Measurements from ENCODE around the gene PLA2R1.
"Not testable (repeated sequence)": the region's sequence is repeated elsewhere in the genome, so short reads cannot be mapped to it uniquely, and the experiment has no call there.

Gene PLA2R1

GRCh38 chr2:160063879-160064612 is 1.6 kb upstream of the PLA2R1 start:
- no peak for DNase-seq (ENCODE audit: low spot score)

- DNase-seq (ENCODE audit: low spot score), result no peak
These were observed 856 bp upstream of the PLA2R1 start for GRCh38 chr2:160063271-160063670.

GRCh38 chr2:160061944-160062291 is 497 bp downstream of the PLA2R1 start:
- no peak for DNase-seq (ENCODE audit: low spot score)

GRCh38 chr2:160061533-160061932 is 882 bp downstream of the PLA2R1 start:
- no peak for DNase-seq (ENCODE audit: low spot score)

- DNase-seq (ENCODE audit: low spot score), result no peak
These were observed 2.1 kb downstream of the PLA2R1 start for GRCh38 chr2:160060297-160060696.

- DNase-seq (ENCODE audit: low spot score), result no peak
These were observed 5.1 kb downstream of the PLA2R1 start for GRCh38 chr2:160057356-160057755.

- DNase-seq (ENCODE audit: low spot score), result no peak
These were observed 6.7 kb downstream of the PLA2R1 start for GRCh38 chr2:160055726-160056108.

GRCh38 chr2:160054984-160055725 is 7.3 kb downstream of the PLA2R1 start:
- no peak for DNase-seq (ENCODE audit: low spot score)

- DNase-seq (ENCODE audit: low spot score), result no peak
These were observed 8.5 kb downstream of the PLA2R1 start for GRCh38 chr2:160053946-160054345.

- no peak for DNase-seq (ENCODE audit: low spot score)
These were observed 9.9 kb downstream of the PLA2R1 start for GRCh38 chr2:160052531-160052930.

GRCh38 chr2:160051371-160051800 is 11.0 kb downstream of the PLA2R1 start:
- DNase-seq (ENCODE audit: low spot score), result no peak

- DNase-seq (ENCODE audit: low spot score), result no peak
These were observed 12.3 kb downstream of the PLA2R1 start for GRCh38 chr2:160050147-160050546.

GRCh38 chr2:160045703-160046210 is 16.7 kb downstream of the PLA2R1 start:
- no peak for DNase-seq (ENCODE audit: low spot score)

GRCh38 chr2:160044728-160045127 is 17.7 kb downstream of the PLA2R1 start:
- DNase-seq (ENCODE audit: low spot score), result no peak

GRCh38 chr2:160043265-160043664 is 19.1 kb downstream of the PLA2R1 start:
- DNase-seq (ENCODE audit: low spot score), result no peak

- no peak for DNase-seq (ENCODE audit: low spot score)
These were observed 20.4 kb downstream of the PLA2R1 start for GRCh38 chr2:160042054-160042453.

GRCh38 chr2:160041091-160041490 is 21.3 kb downstream of the PLA2R1 start:
- DNase-seq (ENCODE audit: low spot score), result no peak

GRCh38 chr2:160039166-160039903 is 23.1 kb downstream of the PLA2R1 start:
- DNase-seq (ENCODE audit: low spot score), result no peak

GRCh38 chr2:160038662-160039061 is 23.8 kb downstream of the PLA2R1 start:
- not testable (repeated sequence) for DNase-seq (ENCODE audit: low spot score)

GRCh38 chr2:160036736-160037135 is 25.7 kb downstream of the PLA2R1 start:
- no peak for DNase-seq (ENCODE audit: low spot score)

GRCh38 chr2:160035125-160035524 is 27.3 kb downstream of the PLA2R1 start:
- no peak for DNase-seq (ENCODE audit: low spot score)

GRCh38 chr2:160034396-160034795 is 28.0 kb downstream of the PLA2R1 start:
- DNase-seq (ENCODE audit: low spot score), result no peak

Measured in HuH-7.5 (cell line).